CD8-positive, alpha-beta memory T cell (primary cell): ENCODE measurements around the gene DNAH1. TPM values are rescaled to one million over a fixed set of nuclear protein-coding genes. Genes with fewer than 3 reads are reported as not detected.

ENCODE experiments used
- CTCF ChIA-PET: fragments of 350-600 bp; sonication (Branson Sonifier 250); formaldehyde crosslinking; loops from one replicate; lab custom pipeline; 2021; ENCODE audit warnings: antibody characterized with exemption; lab: Charles Lee
- POLR2A ChIA-PET: fragments of 350-600 bp; sonication (Branson Sonifier 250); formaldehyde crosslinking; loops from one replicate; lab custom pipeline; 2021; ENCODE audit warnings: antibody characterized with exemption; lab: Charles Lee
- DNase-seq, 5 donors: peaks; one replicate each; pipeline versions ENCODE4 v3.0.0 to v3.0.0-alpha.2; 2020 to 2022; ENCODE audit warnings: mixed read lengths in 1 of 5
- H3K27ac ChIP-seq: one replicate; pipeline ENCODE4 v1.7.0; 2013; ENCODE audit warnings: low read depth, mild to moderate bottlenecking, low read length, moderate library complexity
- H3K27me3 ChIP-seq: 2 replicates; pipeline ENCODE4 v1.7.0; 2013; ENCODE audit warnings: low read length, mild to moderate bottlenecking; ENCODE audit not compliant: insufficient read depth, poor library complexity, severe bottlenecking
- H3K36me3 ChIP-seq: 2 replicates; pipeline ENCODE4 v1.7.0; 2013; ENCODE audit warnings: mild to moderate bottlenecking, low read length, moderate library complexity; ENCODE audit not compliant: insufficient read depth
- H3K4me1 ChIP-seq: 2 replicates; pipeline ENCODE4 v1.7.0; 2013; ENCODE audit warnings: mild to moderate bottlenecking, low read length, moderate library complexity; ENCODE audit not compliant: insufficient read depth
- H3K4me3 ChIP-seq: 2 replicates; pipeline ENCODE4 v1.7.0; 2013; ENCODE audit warnings: mild to moderate bottlenecking, low read length
- H3K9me3 ChIP-seq: 2 replicates; pipeline ENCODE4 v1.7.0; 2013; ENCODE audit warnings: mild to moderate bottlenecking, low read length
- H3K27ac Mint-ChIP-seq, 8 donors: one replicate each; pipeline ENCODE4 v1.8.0; 2020 to 2021; ENCODE audit warnings: mixed read lengths in 8 of 8, mild to moderate bottlenecking in 6 of 8, inconsistent platforms in 3 of 8, moderate library complexity in 3 of 8
- H3K27me3 Mint-ChIP-seq, 2 donors: one replicate each; pipeline ENCODE4 v1.8.0; 2020 to 2021; ENCODE audit warnings: mixed read lengths in 2 of 2, mild to moderate bottlenecking in 1 of 2, moderate library complexity in 1 of 2
- H3K36me3 Mint-ChIP-seq, 3 donors: one replicate each; pipeline ENCODE4 v1.8.0; 2020 to 2021; ENCODE audit warnings: mixed read lengths in 3 of 3, inconsistent platforms in 1 of 3, mild to moderate bottlenecking in 1 of 3
- H3K4me1 Mint-ChIP-seq, 3 donors: one replicate each; pipeline ENCODE4 v1.8.0; 2020 to 2021; ENCODE audit warnings: mixed read lengths in 3 of 3, inconsistent platforms in 1 of 3, mild to moderate bottlenecking in 1 of 3
- H3K4me3 Mint-ChIP-seq, 7 donors: one replicate each; pipeline ENCODE4 v1.8.0; 2020 to 2021; ENCODE audit warnings: mixed read lengths in 7 of 7, mild to moderate bottlenecking in 6 of 7, moderate library complexity in 4 of 7, inconsistent platforms in 2 of 7
- H3K9me3 Mint-ChIP-seq, 5 donors: one replicate each; pipeline ENCODE4 v1.8.0; 2020 to 2022; ENCODE audit warnings: mixed read lengths in 5 of 5, mild to moderate bottlenecking in 3 of 5, moderate library complexity in 2 of 5, inconsistent platforms in 1 of 5
- polyA plus RNA-seq: library from polyadenylated mRNA; unstranded; fragments of 300-500 nt; fragmentation: Illumina TruSeq; gene quantifications from one replicate; pipeline ENCODE4 v1.2.3, GENCODE V29; 2021
- total RNA-seq, 2 experiments: library from RNA; stranded (reverse); gene quantifications; one replicate each; pipeline ENCODE4 v1.2.3, GENCODE V29; 2021

Gene DNAH1
- total and polyA plus RNA-seq, 3 experiments from 2014 or later: 1.0 to 7.0 (median 7.0) TPM

- Histone ChIP-seq H3K27me3 (no peaks in the 10 kb centered on the region), H3K36me3 (no peaks in the 10 kb centered on the region), H3K27ac (no peak overlapping the region), H3K4me1 (peaks cover 26% of the 10 kb centered on the region), H3K4me3 (no peak overlapping the region), H3K9me3 (no peaks in the 10 kb centered on the region)
- H3K4me1 Mint-ChIP-seq: peaks cover 39 to 51% (median 47%) of the 10 kb centered on the region in 3 donors
- H3K27me3 Mint-ChIP-seq: no peaks in the 10 kb centered on the region
- DNase-seq: no peak
- ChIA-PET CTCF (interaction anchor here (1.8 to 1.9 kb wide), 2 partner anchors 14 to 15 kb away, joined by 4 read pairs; no protein-coding TSS in a partner anchor), POLR2A (no interaction called here)
- H3K4me3 Mint-ChIP-seq: no peak overlapping the region
- H3K36me3 Mint-ChIP-seq: peaks cover 0 to 15% (median 3%) of the 10 kb centered on the region in 3 donors
- H3K9me3 Mint-ChIP-seq: no peaks in the 10 kb centered on the region
- H3K27ac Mint-ChIP-seq: peak overlapping the region in 6 of 8 donors; percentile 22 to 79 (median 42)
Observed at GRCh38 chr3:52305926-52306325, 10.2 kb upstream of the DNAH1 start.

- Mint-ChIP-seq H3K4me1 (peaks cover 42 to 58% (median 51%) of the 10 kb centered on the region in 3 donors), H3K27me3 (no peaks in the 10 kb centered on the region), H3K36me3 (peaks cover 0 to 15% (median 3%) of the 10 kb centered on the region in 3 donors), H3K27ac (peak overlapping the region in 4 of 8 donors; percentile 29 to 64 (median 45)), H3K4me3 (no peak overlapping the region), H3K9me3 (no peaks in the 10 kb centered on the region)
- H3K27me3 ChIP-seq: no peaks in the 10 kb centered on the region
- H3K27ac ChIP-seq: no peak overlapping the region
- no peaks in the 10 kb centered on the region for H3K36me3 ChIP-seq
- ChIA-PET CTCF (interaction anchor here (0.6 to 1.8 kb wide), 5 partner anchors 16 to 161 kb away, joined by 3 to 6 read pairs (median 3); partner anchors contain the start of gene WDR82), POLR2A (no interaction called here)
- no peak overlapping the region for H3K4me3 ChIP-seq
- DNase-seq: no peak
- no peaks in the 10 kb centered on the region for H3K9me3 ChIP-seq
- H3K4me1 ChIP-seq: peaks cover 32% of the 10 kb centered on the region
Observed at GRCh38 chr3:52306978-52307377, 9.1 kb upstream of the DNAH1 start.

DNA sequence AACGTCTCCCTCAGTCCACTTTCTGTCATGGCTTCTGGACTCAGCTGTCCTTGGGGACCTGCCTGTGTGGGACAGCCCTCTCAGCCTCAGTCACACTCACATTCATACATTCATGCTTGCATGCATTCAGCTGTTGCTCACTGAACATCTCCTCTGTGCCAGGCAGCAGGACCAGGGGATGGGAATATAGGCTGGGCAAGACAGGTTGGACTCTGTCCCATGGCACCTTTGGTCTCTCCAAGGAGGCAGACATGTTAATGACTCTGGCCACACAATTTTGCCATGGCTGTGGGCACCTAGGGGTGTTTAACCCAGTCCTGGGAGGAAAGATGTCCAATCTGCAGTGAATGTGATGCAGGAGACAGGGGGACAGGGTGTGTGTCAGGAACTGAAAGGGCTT, 7.8 kb upstream of the DNAH1 start:
- H3K4me1 ChIP-seq: peaks cover 32% of the 10 kb centered on the region
- no peak overlapping the region for H3K4me3 Mint-ChIP-seq
- no peaks in the 10 kb centered on the region for H3K9me3 ChIP-seq
- CTCF ChIA-PET: interaction anchor here (1.4 kb wide), 1 partner anchor 31 kb away, joined by 6 read pairs; no protein-coding TSS in a partner anchor
- no peaks in the 10 kb centered on the region for H3K27me3 ChIP-seq
- POLR2A ChIA-PET: interaction anchor here (0.6 kb wide), 1 partner anchor 12 kb away, joined by 4 read pairs; no protein-coding TSS in a partner anchor
- H3K27me3 Mint-ChIP-seq: no peaks in the 10 kb centered on the region
- peaks cover 0 to 18% (median 3%) of the 10 kb centered on the region in 3 donors for H3K36me3 Mint-ChIP-seq
- DNase-seq: no peak
- no peaks in the 10 kb centered on the region for H3K9me3 Mint-ChIP-seq
- no peak overlapping the region for H3K27ac ChIP-seq
- H3K4me1 Mint-ChIP-seq: peaks cover 40 to 61% (median 51%) of the 10 kb centered on the region in 3 donors
- no peak overlapping the region for H3K4me3 ChIP-seq
- peak overlapping the region in 6 of 8 donors; percentile 30 to 94 (median 80) for H3K27ac Mint-ChIP-seq
- no peaks in the 10 kb centered on the region for H3K36me3 ChIP-seq

GRCh38 chr3:52310861-52311575, 5.1 kb upstream of the DNAH1 start:
- CTCF ChIA-PET: interaction anchor here (1.2 to 1.5 kb wide), 2 partner anchors 20 to 80 kb away, joined by 3 to 5 read pairs; no protein-coding TSS in a partner anchor
- H3K27me3 Mint-ChIP-seq: no peaks in the 10 kb centered on the region

GRCh38 chr3:52311576-52312119, 4.5 kb upstream of the DNAH1 start:
- H3K9me3 Mint-ChIP-seq: no peaks in the 10 kb centered on the region
- no peaks in the 10 kb centered on the region for H3K27me3 Mint-ChIP-seq
- ChIA-PET CTCF (interaction anchor here (1.2 to 2.7 kb wide), 3 partner anchors 21 to 80 kb away, joined by 3 to 9 read pairs (median 5); no protein-coding TSS in a partner anchor), POLR2A (no interaction called here)
- Histone ChIP-seq H3K36me3 (no peaks in the 10 kb centered on the region), H3K4me3 (no peak overlapping the region), H3K27me3 (no peaks in the 10 kb centered on the region), H3K9me3 (no peaks in the 10 kb centered on the region), H3K27ac (peak overlapping the region; percentile 0), H3K4me1 (peaks cover 27% of the 10 kb centered on the region)
- H3K27ac Mint-ChIP-seq: peak overlapping the region in 7 of 8 donors; percentile 6 to 89 (median 74)
- DNase-seq: no peak
- H3K4me1 Mint-ChIP-seq: peaks cover 34 to 53% (median 40%) of the 10 kb centered on the region in 3 donors
- peaks cover 0 to 12% (median 3%) of the 10 kb centered on the region in 3 donors for H3K36me3 Mint-ChIP-seq
- H3K4me3 Mint-ChIP-seq: no peak overlapping the region

More at GRCh38 chr3:52310861-52311575, 5.1 kb upstream of the DNAH1 start:
- H3K9me3 Mint-ChIP-seq: no peaks in the 10 kb centered on the region
- peaks cover 0 to 15% (median 3%) of the 10 kb centered on the region in 3 donors for H3K36me3 Mint-ChIP-seq
- Histone ChIP-seq H3K4me1 (peaks cover 32% of the 10 kb centered on the region), H3K27ac (peak overlapping the region; percentile 0), H3K36me3 (no peaks in the 10 kb centered on the region), H3K27me3 (no peaks in the 10 kb centered on the region), H3K4me3 (no peak overlapping the region), H3K9me3 (no peaks in the 10 kb centered on the region)
- peaks cover 40 to 58% (median 46%) of the 10 kb centered on the region in 3 donors for H3K4me1 Mint-ChIP-seq
- H3K4me3 Mint-ChIP-seq: no peak overlapping the region
- H3K27ac Mint-ChIP-seq: peak overlapping the region; percentile 66 to 93 (median 81)
- peak; percentile 18 to 82 (median 57) for DNase-seq
- POLR2A ChIA-PET: no interaction called here

DNA sequence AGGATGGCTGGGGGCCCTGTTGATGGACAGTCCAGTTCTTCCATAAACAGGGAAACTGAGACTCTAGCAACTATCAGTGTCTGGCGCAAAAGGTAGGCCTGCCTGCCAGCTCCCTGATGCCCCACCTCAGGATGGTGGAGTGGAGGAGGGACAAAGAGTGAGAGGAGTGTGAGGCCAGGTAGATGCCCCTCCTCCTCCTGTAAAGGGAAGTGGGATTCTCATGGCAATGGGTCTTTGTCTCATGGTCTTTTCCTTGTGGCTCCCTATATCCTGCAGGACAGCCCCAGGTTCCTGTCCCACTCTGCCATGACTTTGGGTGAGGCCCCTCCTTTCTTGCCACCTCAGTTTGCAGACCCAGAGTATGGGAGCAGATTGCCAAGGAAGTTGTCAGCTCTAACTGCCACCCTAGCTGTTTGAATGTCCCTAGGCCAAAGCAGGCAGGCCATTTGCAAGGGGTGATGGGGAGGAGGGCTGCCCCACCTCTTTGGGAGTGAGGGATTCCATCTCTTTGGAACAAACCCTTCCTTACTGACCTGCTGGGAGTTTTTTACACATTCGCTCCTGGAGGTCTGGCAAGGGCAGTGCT, 2.8 kb upstream of the DNAH1 start:
- no peak overlapping the region for H3K4me3 Mint-ChIP-seq
- H3K27ac Mint-ChIP-seq: peak overlapping the region in 4 of 8 donors; percentile 19 to 87 (median 60)
- no peaks in the 10 kb centered on the region for H3K27me3 Mint-ChIP-seq

GRCh38 chr3:52313774-52314188, 2.3 kb upstream of the DNAH1 start:
- peak overlapping the region in 3 of 8 donors; percentile 7 to 87 (median 24) for H3K27ac Mint-ChIP-seq
- Histone ChIP-seq H3K9me3 (no peaks in the 10 kb centered on the region), H3K27ac (no peak overlapping the region), H3K4me3 (no peak overlapping the region), H3K4me1 (peaks cover 26% of the 10 kb centered on the region), H3K36me3 (no peaks in the 10 kb centered on the region), H3K27me3 (no peaks in the 10 kb centered on the region)
- peaks cover 0 to 11% (median 4%) of the 10 kb centered on the region in 3 donors for H3K36me3 Mint-ChIP-seq
- no peak overlapping the region for H3K4me3 Mint-ChIP-seq
- ChIA-PET POLR2A (no interaction called here), CTCF (interaction anchor here (2.7 kb wide), 1 partner anchor 25 kb away, joined by 9 read pairs; no protein-coding TSS in a partner anchor)
- H3K4me1 Mint-ChIP-seq: peaks cover 29 to 51% (median 32%) of the 10 kb centered on the region in 3 donors
- DNase-seq: no peak
- no peaks in the 10 kb centered on the region for H3K9me3 Mint-ChIP-seq
- H3K27me3 Mint-ChIP-seq: no peaks in the 10 kb centered on the region

More for the DNA sequence above, 2.8 kb upstream of the DNAH1 start:
- peaks cover 32 to 51% (median 34%) of the 10 kb centered on the region in 3 donors for H3K4me1 Mint-ChIP-seq
- H3K9me3 Mint-ChIP-seq: no peaks in the 10 kb centered on the region
- Histone ChIP-seq H3K4me1 (peaks cover 29% of the 10 kb centered on the region), H3K27ac (no peak overlapping the region), H3K27me3 (no peaks in the 10 kb centered on the region), H3K4me3 (no peak overlapping the region), H3K36me3 (no peaks in the 10 kb centered on the region), H3K9me3 (no peaks in the 10 kb centered on the region)
- CTCF ChIA-PET: interaction anchor here (2.7 kb wide), 1 partner anchor 25 kb away, joined by 9 read pairs; no protein-coding TSS in a partner anchor
- no peak for DNase-seq
- POLR2A ChIA-PET: no interaction called here
- peaks cover 0 to 12% (median 4%) of the 10 kb centered on the region in 3 donors for H3K36me3 Mint-ChIP-seq
